SU-DHL-6 (cell line): Measurements from ENCODE around the gene FASTKD1.
"Not testable (repeated sequence)": the region's sequence is repeated elsewhere in the genome, so short reads cannot be mapped to it uniquely, and the experiment has no call there.

ENCODE experiments used
- EZH2phosphoT487 ChIP-seq: fragments of 200-600 bp; sonication (generic), shearing (Covaris generic); conservative IDR thresholded peaks from 2 replicates; pipeline ENCODE4 v1.6.1; 2018; ENCODE audit warnings: mild to moderate bottlenecking, antibody characterized with exemption, low read length, moderate library complexity, mixed read lengths
- TF ChIP-seq, protein P1 (sequence below): fragments of 200-600 bp; sonication (generic); IDR thresholded peaks from one replicate; pipeline ENCODE4 v1.5.1; 2017; ENCODE audit warnings: antibody characterized with exemption, mild to moderate bottlenecking, low read length, moderate library complexity; ENCODE audit not compliant: insufficient read depth, poor library complexity, severe bottlenecking

DNA sequence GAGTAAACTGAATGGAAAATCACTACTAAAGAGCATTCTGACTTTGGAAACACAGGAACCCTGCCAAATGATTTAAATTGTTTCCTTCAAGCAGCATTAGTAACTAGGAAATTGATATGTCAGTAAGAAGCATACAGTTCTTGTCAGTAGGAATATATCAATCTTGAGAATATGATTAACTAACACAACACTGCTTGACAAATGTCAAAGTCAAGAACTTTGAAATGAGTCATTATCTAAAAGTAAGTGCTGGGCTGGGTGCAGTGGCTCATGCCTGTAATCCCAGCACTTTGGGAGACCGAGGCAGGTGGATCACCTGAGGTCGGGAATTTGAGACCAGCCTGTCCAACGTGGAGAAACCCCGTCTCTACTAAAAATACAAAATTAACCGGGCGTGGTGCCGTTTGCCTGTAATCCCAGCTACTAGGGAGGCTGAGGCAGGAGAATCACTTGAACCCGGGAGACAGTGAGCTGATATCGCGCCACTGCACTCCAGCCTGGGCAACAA, 57.1 kb downstream of the FASTKD1 start:
- TF ChIP-seq, protein P1, sequence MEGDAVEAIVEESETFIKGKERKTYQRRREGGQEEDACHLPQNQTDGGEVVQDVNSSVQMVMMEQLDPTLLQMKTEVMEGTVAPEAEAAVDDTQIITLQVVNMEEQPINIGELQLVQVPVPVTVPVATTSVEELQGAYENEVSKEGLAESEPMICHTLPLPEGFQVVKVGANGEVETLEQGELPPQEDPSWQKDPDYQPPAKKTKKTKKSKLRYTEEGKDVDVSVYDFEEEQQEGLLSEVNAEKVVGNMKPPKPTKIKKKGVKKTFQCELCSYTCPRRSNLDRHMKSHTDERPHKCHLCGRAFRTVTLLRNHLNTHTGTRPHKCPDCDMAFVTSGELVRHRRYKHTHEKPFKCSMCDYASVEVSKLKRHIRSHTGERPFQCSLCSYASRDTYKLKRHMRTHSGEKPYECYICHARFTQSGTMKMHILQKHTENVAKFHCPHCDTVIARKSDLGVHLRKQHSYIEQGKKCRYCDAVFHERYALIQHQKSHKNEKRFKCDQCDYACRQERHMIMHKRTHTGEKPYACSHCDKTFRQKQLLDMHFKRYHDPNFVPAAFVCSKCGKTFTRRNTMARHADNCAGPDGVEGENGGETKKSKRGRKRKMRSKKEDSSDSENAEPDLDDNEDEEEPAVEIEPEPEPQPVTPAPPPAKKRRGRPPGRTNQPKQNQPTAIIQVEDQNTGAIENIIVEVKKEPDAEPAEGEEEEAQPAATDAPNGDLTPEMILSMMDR: not testable (repeated sequence)
- not testable (repeated sequence) for TF ChIP-seq EZH2phosphoT487
